HepG2 (cell line): ENCODE results near the gene ATXN7L3. TPM values are rescaled to one million over a fixed set of nuclear protein-coding genes. Genes with fewer than 3 reads are reported as not detected.

Experiments used
- JUNB ChIP-seq: sonication (generic); formaldehyde crosslinking; IDR thresholded peaks from 2 replicates; pipeline ENCODE4 v1.8.0; 2022; ENCODE audit warnings: missing genetic modification reagents, mild to moderate bottlenecking, borderline replicate concordance
- KLF13 ChIP-seq: sonication (generic); formaldehyde crosslinking; IDR thresholded peaks from 2 replicates; pipeline ENCODE4 v1.4.0; 2020; ENCODE audit warnings: mild to moderate bottlenecking, missing genetic modification reagents
- ZNF251 ChIP-seq: sonication (generic); formaldehyde crosslinking; IDR thresholded peaks from 2 replicates; pipeline ENCODE4 v1.9.0; 2021; ENCODE audit warnings: mild to moderate bottlenecking, missing genetic modification reagents
- ZNF253 ChIP-seq: sonication (generic); formaldehyde crosslinking; IDR thresholded peaks from 2 replicates; pipeline ENCODE4 v1.8.0; 2022; ENCODE audit warnings: mild to moderate bottlenecking, missing genetic modification reagents, borderline replicate concordance
- ZNF333 ChIP-seq: sonication (generic); formaldehyde crosslinking; IDR thresholded peaks from 2 replicates; pipeline ENCODE4 v1.4.0; 2020; ENCODE audit warnings: mild to moderate bottlenecking, missing genetic modification reagents, borderline replicate concordance
- ZNF468 ChIP-seq: sonication (generic); formaldehyde crosslinking; IDR thresholded peaks from 2 replicates; pipeline ENCODE4 v1.8.0; 2022; ENCODE audit warnings: mild to moderate bottlenecking, moderate library complexity, missing genetic modification reagents
- ZNF546 ChIP-seq: sonication (generic); formaldehyde crosslinking; conservative IDR thresholded peaks from 2 replicates; pipeline ENCODE4 v1.8.1; 2023; ENCODE audit warnings: mild to moderate bottlenecking, missing genetic modification reagents
- ZNF547 ChIP-seq: sonication (generic); formaldehyde crosslinking; IDR thresholded peaks from 2 replicates; pipeline ENCODE4 v1.5.1; 2020; ENCODE audit warnings: mild to moderate bottlenecking, missing genetic modification reagents
- ZNF563 ChIP-seq: sonication (generic); formaldehyde crosslinking; IDR thresholded peaks from 2 replicates; pipeline ENCODE4 v1.8.0; 2022; ENCODE audit warnings: mild to moderate bottlenecking, moderate library complexity, missing genetic modification reagents
- ZNF720 ChIP-seq: sonication (generic); formaldehyde crosslinking; IDR thresholded peaks from 2 replicates; pipeline ENCODE4 v1.4.0; 2020; ENCODE audit warnings: missing genetic modification reagents
- polyA plus RNA-seq, 8 experiments: library from polyadenylated mRNA; depleted of rRNA in 3 of 8; stranded (reverse) in 7 of 8; unstranded in 1 of 8; fragments of >200 nt; fragmentation: Illumina TruSeq in 4 of 8; extraction: Trizol in 4 of 8; gene quantifications; 2 replicates each; pipeline versions ENCODE4 v1.2.1 to v1.2.3, GENCODE V29; 2011 to 2016; ENCODE audit warnings: low read depth in 4 of 8, missing spikeins in 1 of 8, mixed read lengths in 1 of 8; ENCODE audit not compliant: insufficient read depth in 1 of 8
- total RNA-seq, 5 experiments: library from RNA; depleted of rRNA; stranded (reverse); fragments of >200 nt; fragmentation: Illumina TruSeq; extraction: Trizol; gene quantifications; 2 replicates each; pipeline ENCODE4 v1.2.3, GENCODE V29; 2016; ENCODE audit warnings: low read depth in 1 of 5
- TF ChIP-seq, protein P1 (sequence below): sonication (generic); formaldehyde crosslinking; IDR thresholded peaks from 2 replicates; pipeline ENCODE4 v1.5.1; 2020; ENCODE audit warnings: missing genetic modification reagents, mild to moderate bottlenecking, borderline replicate concordance
- TF ChIP-seq, protein P2 (sequence below): sonication (generic); formaldehyde crosslinking; IDR thresholded peaks from 2 replicates; pipeline ENCODE4 v1.8.0; 2022; ENCODE audit warnings: mild to moderate bottlenecking, missing genetic modification reagents, borderline replicate concordance
- TF ChIP-seq, protein P3 (sequence below): IDR thresholded peaks from 2 replicates; pipeline ENCODE4 v1.6.1; 2016; ENCODE audit warnings: mild to moderate bottlenecking
- TF ChIP-seq, protein P4 (sequence below): sonication (generic); formaldehyde crosslinking; IDR thresholded peaks from 2 replicates; pipeline ENCODE4 v1.5.0; 2020; ENCODE audit warnings: mild to moderate bottlenecking, missing genetic modification reagents, borderline replicate concordance

Gene ATXN7L3
- total and polyA plus RNA-seq, 2 of the 13 experiments (the other 11 are each of a cell fraction or from before 2014, with no cell fraction given) = 44.5 to 59.1 TPM

DNA sequence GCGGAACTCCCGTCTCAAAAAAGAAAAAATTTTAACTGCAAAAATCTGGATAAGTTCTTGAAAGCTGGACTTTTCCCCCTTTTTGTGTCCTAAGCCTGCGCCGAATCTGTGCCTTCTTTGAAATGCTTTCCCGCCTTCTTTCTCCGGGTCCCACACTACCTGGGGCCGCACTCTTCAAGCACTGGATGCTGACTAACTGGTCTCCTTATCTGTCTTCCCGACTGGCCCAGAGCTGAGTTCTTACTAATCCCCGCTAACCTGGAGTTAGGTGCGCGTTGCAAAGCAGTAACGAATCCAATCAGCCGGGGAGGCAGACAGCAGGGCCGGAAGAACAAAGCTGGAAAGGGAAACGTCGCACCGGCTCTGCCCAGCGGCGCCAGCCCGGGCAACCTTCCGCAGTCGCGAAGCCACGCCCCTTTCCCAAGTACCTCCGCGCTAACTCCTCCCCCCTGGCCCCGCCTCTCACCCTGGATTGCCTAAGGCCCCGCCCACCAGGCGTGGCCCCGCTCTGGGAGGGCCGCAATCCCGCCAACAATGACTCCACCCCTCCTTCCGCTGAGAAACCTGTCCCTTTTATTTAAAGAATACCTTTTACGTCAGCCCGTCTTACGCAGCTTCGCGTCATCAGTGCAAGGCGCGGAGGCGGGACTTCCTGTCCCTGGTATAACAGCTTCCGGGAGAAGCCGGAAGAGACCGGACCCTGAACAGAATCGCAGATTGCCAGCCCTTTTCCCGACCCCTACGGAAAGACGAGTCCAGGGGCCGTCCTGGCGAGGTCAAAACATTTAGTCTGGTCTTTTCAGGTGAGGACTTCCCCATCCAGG lies 13.2 kb downstream of the ATXN7L3 start, which contains the start of gene TMUB2 (continued):
- TF ChIP-seq, protein P1, sequence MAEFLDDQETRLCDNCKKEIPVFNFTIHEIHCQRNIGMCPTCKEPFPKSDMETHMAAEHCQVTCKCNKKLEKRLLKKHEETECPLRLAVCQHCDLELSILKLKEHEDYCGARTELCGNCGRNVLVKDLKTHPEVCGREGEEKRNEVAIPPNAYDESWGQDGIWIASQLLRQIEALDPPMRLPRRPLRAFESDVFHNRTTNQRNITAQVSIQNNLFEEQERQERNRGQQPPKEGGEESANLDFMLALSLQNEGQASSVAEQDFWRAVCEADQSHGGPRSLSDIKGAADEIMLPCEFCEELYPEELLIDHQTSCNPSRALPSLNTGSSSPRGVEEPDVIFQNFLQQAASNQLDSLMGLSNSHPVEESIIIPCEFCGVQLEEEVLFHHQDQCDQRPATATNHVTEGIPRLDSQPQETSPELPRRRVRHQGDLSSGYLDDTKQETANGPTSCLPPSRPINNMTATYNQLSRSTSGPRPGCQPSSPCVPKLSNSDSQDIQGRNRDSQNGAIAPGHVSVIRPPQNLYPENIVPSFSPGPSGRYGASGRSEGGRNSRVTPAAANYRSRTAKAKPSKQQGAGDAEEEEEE = no peak
- TF ChIP-seq, protein P2, sequence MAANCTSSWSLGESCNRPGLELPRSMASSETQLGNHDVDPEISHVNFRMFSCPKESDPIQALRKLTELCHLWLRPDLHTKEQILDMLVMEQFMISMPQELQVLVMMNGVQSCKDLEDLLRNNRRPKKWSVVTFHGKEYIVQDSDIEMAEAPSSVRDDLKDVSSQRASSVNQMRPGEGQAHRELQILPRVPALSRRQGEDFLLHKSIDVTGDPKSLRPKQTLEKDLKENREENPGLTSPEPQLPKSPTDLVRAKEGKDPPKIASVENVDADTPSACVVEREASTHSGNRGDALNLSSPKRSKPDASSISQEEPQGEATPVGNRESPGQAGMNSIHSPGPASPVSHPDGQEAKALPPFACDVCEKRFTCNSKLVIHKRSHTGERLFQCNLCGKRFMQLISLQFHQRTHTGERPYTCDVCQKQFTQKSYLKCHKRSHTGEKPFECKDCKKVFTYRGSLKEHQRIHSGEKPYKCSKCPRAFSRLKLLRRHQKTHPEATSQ (CRISPR knock-in tag) = no peak
- TF ChIP-seq ZNF563 (CRISPR knock-in tag) (0 out of 2 replicates have a peak, but pooled peaks have one; percentile 32), ZNF468 (CRISPR knock-in tag) (no peak), KLF13 (no peak), ZNF253 (CRISPR knock-in tag) (no peak), ZNF546 (CRISPR knock-in tag) (no peak), JUNB (CRISPR knock-in tag) (no peak), ZNF333 (CRISPR knock-in tag) (peak; percentile 36; the same call in 1 of the 2 replicates), ZNF720 (CRISPR knock-in tag) (no peak), ZNF547 (CRISPR knock-in tag) (peak; percentile 58; the same call in 1 of the 2 replicates), ZNF251 (CRISPR knock-in tag) (no peak)
- TF ChIP-seq, protein P3, sequence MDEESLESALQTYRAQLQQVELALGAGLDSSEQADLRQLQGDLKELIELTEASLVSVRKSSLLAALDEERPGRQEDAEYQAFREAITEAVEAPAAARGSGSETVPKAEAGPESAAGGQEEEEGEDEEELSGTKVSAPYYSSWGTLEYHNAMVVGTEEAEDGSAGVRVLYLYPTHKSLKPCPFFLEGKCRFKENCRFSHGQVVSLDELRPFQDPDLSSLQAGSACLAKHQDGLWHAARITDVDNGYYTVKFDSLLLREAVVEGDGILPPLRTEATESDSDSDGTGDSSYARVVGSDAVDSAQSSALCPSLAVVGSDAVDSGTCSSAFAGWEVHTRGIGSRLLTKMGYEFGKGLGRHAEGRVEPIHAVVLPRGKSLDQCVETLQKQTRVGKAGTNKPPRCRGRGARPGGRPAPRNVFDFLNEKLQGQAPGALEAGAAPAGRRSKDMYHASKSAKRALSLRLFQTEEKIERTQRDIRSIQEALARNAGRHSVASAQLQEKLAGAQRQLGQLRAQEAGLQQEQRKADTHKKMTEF (CRISPR knock-in tag) = peak; percentile 83
- TF ChIP-seq, protein P4, sequence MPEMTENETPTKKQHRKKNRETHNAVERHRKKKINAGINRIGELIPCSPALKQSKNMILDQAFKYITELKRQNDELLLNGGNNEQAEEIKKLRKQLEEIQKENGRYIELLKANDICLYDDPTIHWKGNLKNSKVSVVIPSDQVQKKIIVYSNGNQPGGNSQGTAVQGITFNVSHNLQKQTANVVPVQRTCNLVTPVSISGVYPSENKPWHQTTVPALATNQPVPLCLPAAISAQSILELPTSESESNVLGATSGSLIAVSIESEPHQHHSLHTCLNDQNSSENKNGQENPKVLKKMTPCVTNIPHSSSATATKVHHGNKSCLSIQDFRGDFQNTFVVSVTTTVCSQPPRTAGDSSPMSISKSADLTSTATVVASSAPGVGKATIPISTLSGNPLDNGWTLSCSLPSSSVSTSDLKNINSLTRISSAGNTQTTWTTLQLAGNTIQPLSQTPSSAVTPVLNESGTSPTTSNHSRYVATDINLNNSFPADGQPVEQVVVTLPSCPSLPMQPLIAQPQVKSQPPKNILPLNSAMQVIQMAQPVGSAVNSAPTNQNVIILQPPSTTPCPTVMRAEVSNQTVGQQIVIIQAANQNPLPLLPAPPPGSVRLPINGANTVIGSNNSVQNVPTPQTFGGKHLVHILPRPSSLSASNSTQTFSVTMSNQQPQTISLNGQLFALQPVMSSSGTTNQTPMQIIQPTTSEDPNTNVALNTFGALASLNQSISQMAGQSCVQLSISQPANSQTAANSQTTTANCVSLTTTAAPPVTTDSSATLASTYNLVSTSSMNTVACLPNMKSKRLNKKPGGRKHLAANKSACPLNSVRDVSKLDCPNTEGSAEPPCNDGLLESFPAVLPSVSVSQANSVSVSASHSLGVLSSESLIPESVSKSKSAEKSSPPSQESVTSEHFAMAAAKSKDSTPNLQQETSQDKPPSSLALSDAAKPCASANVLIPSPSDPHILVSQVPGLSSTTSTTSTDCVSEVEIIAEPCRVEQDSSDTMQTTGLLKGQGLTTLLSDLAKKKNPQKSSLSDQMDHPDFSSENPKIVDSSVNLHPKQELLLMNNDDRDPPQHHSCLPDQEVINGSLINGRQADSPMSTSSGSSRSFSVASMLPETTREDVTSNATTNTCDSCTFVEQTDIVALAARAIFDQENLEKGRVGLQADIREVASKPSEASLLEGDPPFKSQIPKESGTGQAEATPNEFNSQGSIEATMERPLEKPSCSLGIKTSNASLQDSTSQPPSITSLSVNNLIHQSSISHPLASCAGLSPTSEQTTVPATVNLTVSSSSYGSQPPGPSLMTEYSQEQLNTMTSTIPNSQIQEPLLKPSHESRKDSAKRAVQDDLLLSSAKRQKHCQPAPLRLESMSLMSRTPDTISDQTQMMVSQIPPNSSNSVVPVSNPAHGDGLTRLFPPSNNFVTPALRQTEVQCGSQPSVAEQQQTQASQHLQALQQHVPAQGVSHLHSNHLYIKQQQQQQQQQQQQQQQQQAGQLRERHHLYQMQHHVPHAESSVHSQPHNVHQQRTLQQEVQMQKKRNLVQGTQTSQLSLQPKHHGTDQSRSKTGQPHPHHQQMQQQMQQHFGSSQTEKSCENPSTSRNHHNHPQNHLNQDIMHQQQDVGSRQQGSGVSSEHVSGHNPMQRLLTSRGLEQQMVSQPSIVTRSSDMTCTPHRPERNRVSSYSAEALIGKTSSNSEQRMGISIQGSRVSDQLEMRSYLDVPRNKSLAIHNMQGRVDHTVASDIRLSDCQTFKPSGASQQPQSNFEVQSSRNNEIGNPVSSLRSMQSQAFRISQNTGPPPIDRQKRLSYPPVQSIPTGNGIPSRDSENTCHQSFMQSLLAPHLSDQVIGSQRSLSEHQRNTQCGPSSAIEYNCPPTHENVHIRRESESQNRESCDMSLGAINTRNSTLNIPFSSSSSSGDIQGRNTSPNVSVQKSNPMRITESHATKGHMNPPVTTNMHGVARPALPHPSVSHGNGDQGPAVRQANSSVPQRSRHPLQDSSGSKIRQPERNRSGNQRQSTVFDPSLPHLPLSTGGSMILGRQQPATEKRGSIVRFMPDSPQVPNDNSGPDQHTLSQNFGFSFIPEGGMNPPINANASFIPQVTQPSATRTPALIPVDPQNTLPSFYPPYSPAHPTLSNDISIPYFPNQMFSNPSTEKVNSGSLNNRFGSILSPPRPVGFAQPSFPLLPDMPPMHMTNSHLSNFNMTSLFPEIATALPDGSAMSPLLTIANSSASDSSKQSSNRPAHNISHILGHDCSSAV = 0 out of 2 replicates have a peak, but pooled peaks have one; percentile 27
